CD4-positive, alpha-beta T cell (primary cell): ENCODE measurements around the gene PDE9A. TPM values are rescaled to one million over a fixed set of nuclear protein-coding genes. Genes with fewer than 3 reads are reported as not detected.

Experiments
- ATAC-seq: fragments of 200-7000 bp; cut with Tn5 transposase; one replicate; pipeline ENCODE4 v1.10.0; 2022; ENCODE audit warnings: mild to moderate bottlenecking; ENCODE audit not compliant: poor library complexity
- CTCF ChIA-PET: fragments of 350-600 bp; sonication (Branson Sonifier 250); formaldehyde crosslinking; loops from one replicate; lab custom pipeline; 2021; ENCODE audit warnings: antibody characterized with exemption, inconsistent platforms; lab: Charles Lee
- POLR2A ChIA-PET: fragments of 350-600 bp; sonication (Branson Sonifier 250); formaldehyde crosslinking; loops from one replicate; lab custom pipeline; 2021; ENCODE audit warnings: antibody characterized with exemption, inconsistent platforms; lab: Charles Lee
- DNase-seq, 14 experiments: peaks; one replicate each; pipeline ENCODE4 v3.0.0-alpha.2; 2013 to 2020; ENCODE audit warnings: mixed read lengths in 2 of 14
- H3K27ac ChIP-seq, 2 donors: one replicate each; pipeline versions ENCODE4 v1.5.1 to v1.7.0; 2013; ENCODE audit warnings: low read length in 2 of 2, low read depth in 1 of 2, mild to moderate bottlenecking in 1 of 2
- H3K27me3 ChIP-seq, 2 experiments: 1 replicate in 1 of 2; 2 replicates in 1 of 2; pipeline versions ENCODE4 v1.6.1 to v1.7.0; 2013; ENCODE audit warnings: low read length in 2 of 2, control low read depth in 1 of 2, mild to moderate bottlenecking in 1 of 2, moderate library complexity in 1 of 2; ENCODE audit not compliant: insufficient read depth in 2 of 2, control insufficient read depth in 1 of 2
- H3K36me3 ChIP-seq: one replicate; pipeline ENCODE4 v1.6.1; 2013; ENCODE audit warnings: low read length, control low read depth; ENCODE audit not compliant: insufficient read depth
- H3K4me1 ChIP-seq: one replicate; pipeline ENCODE4 v1.6.1; 2013; ENCODE audit warnings: low read length, control low read depth; ENCODE audit not compliant: insufficient read depth
- H3K4me3 ChIP-seq: one replicate; pipeline ENCODE4 v1.5.1; 2013; ENCODE audit warnings: mild to moderate bottlenecking, low read length, moderate library complexity
- H3K9me3 ChIP-seq, 2 experiments: 1 replicate in 1 of 2; 2 replicates in 1 of 2; pipeline versions ENCODE4 v1.6.1 to v1.7.0; 2013; ENCODE audit warnings: low read length in 2 of 2, mild to moderate bottlenecking in 2 of 2, control low read depth in 1 of 2, moderate library complexity in 1 of 2; ENCODE audit not compliant: control insufficient read depth in 1 of 2, insufficient read depth in 1 of 2
- H3K27ac Mint-ChIP-seq: one replicate; pipeline ENCODE4 v1.8.0; 2020; ENCODE audit warnings: mixed read lengths
- H3K27me3 Mint-ChIP-seq: one replicate; pipeline ENCODE4 v1.8.0; 2021; ENCODE audit warnings: mixed read lengths
- H3K36me3 Mint-ChIP-seq: one replicate; pipeline ENCODE4 v1.8.0; 2021; ENCODE audit warnings: low read depth, mixed read lengths
- H3K4me1 Mint-ChIP-seq: one replicate; pipeline ENCODE4 v1.8.0; 2021; ENCODE audit warnings: low read depth, mixed read lengths
- H3K4me3 Mint-ChIP-seq: one replicate; pipeline ENCODE4 v1.8.0; 2020; ENCODE audit warnings: mild to moderate bottlenecking, mixed read lengths
- H3K9me3 Mint-ChIP-seq: one replicate; pipeline ENCODE4 v1.8.0; 2020; ENCODE audit warnings: mixed read lengths
- intact Hi-C, 2 experiments: fragments of 100-400 bp; cut with DNase I in 1 of 2; cut with micrococcal nuclease in 1 of 2; formaldehyde crosslinking; loops; one replicate each; pipeline versions ENCODE4 v1.15.1 to v1.9.0; 2023 to 2025; cut with DNase I, micrococcal nuclease
- total RNA-seq, 174 experiments: library from RNA in 2 of 174; stranded (reverse) in 2 of 174; gene quantifications; one replicate each; pipeline ENCODE4 v1.2.3 and lab custom pipeline; 2021 to 2026
- TF ChIP-seq, protein P1 (sequence below): fragments of 200-600 bp; IDR thresholded peaks from one replicate; pipeline ENCODE4 v1.8.0; 2022; ENCODE audit warnings: antibody characterized with exemption, mild to moderate bottlenecking

PDE9A gene
- total RNA-seq, 2 experiments from 2014 or later, result 12.6 to 13.2 TPM

- Histone ChIP-seq H3K4me3 (no peak overlapping the region), H3K36me3 (peaks cover 2% of the 10 kb centered on the region), H3K27me3 (no peaks in the 10 kb centered on the region), H3K4me1 (peaks cover 55% of the 10 kb centered on the region), H3K27ac (peak overlapping the region; percentile 22 to 74), H3K9me3 (no peaks in the 10 kb centered on the region)
- Mint-ChIP-seq H3K36me3 (peaks cover 46% of the 10 kb centered on the region), H3K9me3 (no peaks in the 10 kb centered on the region), H3K27me3 (no peaks in the 10 kb centered on the region), H3K27ac (peak overlapping the region; percentile 97), H3K4me3 (no peak overlapping the region), H3K4me1 (peaks cover 59% of the 10 kb centered on the region)
- TF ChIP-seq, protein P1, sequence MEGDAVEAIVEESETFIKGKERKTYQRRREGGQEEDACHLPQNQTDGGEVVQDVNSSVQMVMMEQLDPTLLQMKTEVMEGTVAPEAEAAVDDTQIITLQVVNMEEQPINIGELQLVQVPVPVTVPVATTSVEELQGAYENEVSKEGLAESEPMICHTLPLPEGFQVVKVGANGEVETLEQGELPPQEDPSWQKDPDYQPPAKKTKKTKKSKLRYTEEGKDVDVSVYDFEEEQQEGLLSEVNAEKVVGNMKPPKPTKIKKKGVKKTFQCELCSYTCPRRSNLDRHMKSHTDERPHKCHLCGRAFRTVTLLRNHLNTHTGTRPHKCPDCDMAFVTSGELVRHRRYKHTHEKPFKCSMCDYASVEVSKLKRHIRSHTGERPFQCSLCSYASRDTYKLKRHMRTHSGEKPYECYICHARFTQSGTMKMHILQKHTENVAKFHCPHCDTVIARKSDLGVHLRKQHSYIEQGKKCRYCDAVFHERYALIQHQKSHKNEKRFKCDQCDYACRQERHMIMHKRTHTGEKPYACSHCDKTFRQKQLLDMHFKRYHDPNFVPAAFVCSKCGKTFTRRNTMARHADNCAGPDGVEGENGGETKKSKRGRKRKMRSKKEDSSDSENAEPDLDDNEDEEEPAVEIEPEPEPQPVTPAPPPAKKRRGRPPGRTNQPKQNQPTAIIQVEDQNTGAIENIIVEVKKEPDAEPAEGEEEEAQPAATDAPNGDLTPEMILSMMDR, result no peak
- ATAC-seq (no peak), DNase-seq (no peak)
- ChIA-PET CTCF (no interaction called here), POLR2A (interaction anchor here (1.9 to 2.8 kb wide), 4 partner anchors 10 to 83 kb away, joined by 4 to 69 read pairs (median 14); partner anchors contain the start of gene PDE9A)
- intact Hi-C loops, result no loop called here
Measured at GRCh38 chr21:42736646-42737350, 83.4 kb downstream of the PDE9A start.

- Histone ChIP-seq H3K4me3 (no peak overlapping the region), H3K4me1 (peaks cover 55% of the 10 kb centered on the region), H3K27me3 (no peaks in the 10 kb centered on the region), H3K9me3 (no peaks in the 10 kb centered on the region), H3K27ac (peak overlapping the region; percentile 67 to 74), H3K36me3 (peaks cover 2% of the 10 kb centered on the region)
- peaks cover 44% of the 10 kb centered on the region for H3K36me3 Mint-ChIP-seq
- peak in 12 of 14 experiments; percentile 6 to 71 (median 44) for DNase-seq
- peaks cover 59% of the 10 kb centered on the region for H3K4me1 Mint-ChIP-seq
- intact Hi-C loops, result loop anchor here in 1 of 2 experiments (1.0 to 2.0 kb wide), 2 partner anchors 9 to 45 kb away; no protein-coding TSS in a partner anchor
- CTCF ChIA-PET, result no interaction called here
- H3K9me3 Mint-ChIP-seq, result no peaks in the 10 kb centered on the region
- TF ChIP-seq, protein P1, result no peak
- POLR2A ChIA-PET, result interaction anchor here (0.7 to 2.8 kb wide), 13 partner anchors 9 to 155 kb away, joined by 3 to 69 read pairs (median 4); partner anchors contain the start of genes NDUFV3 and PDE9A
- no peaks in the 10 kb centered on the region for H3K27me3 Mint-ChIP-seq
- peak overlapping the region; percentile 80 for H3K4me3 Mint-ChIP-seq
- ATAC-seq, result peak; percentile 93
- peak overlapping the region; percentile 97 for H3K27ac Mint-ChIP-seq
Measured at GRCh38 chr21:42737951-42738590, 84.7 kb downstream of the PDE9A start.

DNA sequence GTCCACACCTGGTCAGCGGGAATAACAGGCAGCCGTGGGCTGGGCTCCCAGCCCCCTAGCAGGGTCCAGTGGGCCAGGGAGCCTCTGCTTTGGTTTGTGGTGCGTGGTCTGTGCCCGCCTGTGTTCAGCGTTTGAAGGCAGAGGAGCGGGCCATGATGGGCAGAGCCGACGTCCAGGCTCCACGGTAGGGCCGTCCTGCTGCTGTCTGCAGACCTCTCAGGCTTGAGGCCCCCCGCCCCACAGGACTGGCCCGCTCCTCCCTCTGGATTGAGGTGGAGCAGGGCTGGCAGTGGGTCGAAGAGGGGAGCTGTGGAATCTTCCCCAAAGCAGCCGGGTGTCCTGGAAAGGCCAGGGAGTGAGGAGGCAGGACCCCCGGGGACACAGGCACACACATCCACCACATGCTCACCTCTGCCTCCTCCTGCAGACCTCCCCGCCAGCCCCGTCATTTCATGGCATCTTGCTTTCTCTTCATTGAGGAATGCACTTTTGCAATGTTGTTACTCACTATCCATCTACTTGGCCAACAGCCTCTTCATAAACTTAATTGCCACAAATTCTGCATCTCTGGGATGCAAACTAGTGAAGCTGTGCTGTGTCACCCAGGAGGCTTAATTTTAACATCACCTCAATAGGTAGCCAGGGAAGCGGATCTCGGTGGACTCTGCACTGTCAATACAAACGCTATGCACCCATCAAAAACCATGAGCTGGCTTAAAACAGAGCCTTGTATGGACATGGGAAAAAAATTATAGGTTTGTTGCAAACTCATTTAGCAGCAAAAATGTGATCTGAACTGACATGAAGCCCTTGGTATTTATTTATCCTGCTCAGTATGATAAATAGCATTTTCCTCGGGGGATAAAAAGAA lies 85.9 kb downstream of the PDE9A start:
- CTCF ChIA-PET, result interaction anchor here (0.6 kb wide), 1 partner anchor 79 kb away, joined by 3 read pairs; no protein-coding TSS in a partner anchor
- POLR2A ChIA-PET, result interaction anchor here (1.3 to 2.8 kb wide), 5 partner anchors 8 to 125 kb away, joined by 3 to 69 read pairs (median 8); partner anchors contain the start of gene PDE9A

More for the DNA sequence above, 85.9 kb downstream of the PDE9A start:
- Histone ChIP-seq H3K4me1 (peaks cover 47% of the 10 kb centered on the region), H3K36me3 (peaks cover 2% of the 10 kb centered on the region), H3K9me3 (no peaks in the 10 kb centered on the region), H3K4me3 (no peak overlapping the region), H3K27ac (no peak overlapping the region), H3K27me3 (no peaks in the 10 kb centered on the region)
- ATAC-seq (no peak), DNase-seq (no peak)
- Mint-ChIP-seq H3K9me3 (no peaks in the 10 kb centered on the region), H3K27ac (peak overlapping the region; percentile 97), H3K4me3 (no peak overlapping the region), H3K36me3 (peaks cover 32% of the 10 kb centered on the region), H3K27me3 (no peaks in the 10 kb centered on the region), H3K4me1 (peaks cover 52% of the 10 kb centered on the region)
- TF ChIP-seq, protein P1, result no peak
- intact Hi-C loops, result loop anchor here in 1 of 2 experiments (2.0 kb wide), 1 partner anchor 44 kb away; no protein-coding TSS in a partner anchor
